HCT116 (cell line): Measurements from ENCODE around the gene C10orf90. TPM values are rescaled to one million over a fixed set of nuclear protein-coding genes. Genes with fewer than 3 reads are reported as not detected.

ENCODE experiments used
- ATAC-seq: fragments of 200-7000 bp; cut with Tn5 transposase; 2 replicates; pipeline ENCODE4 v1.9.1; 2020; ENCODE audit warnings: mild to moderate bottlenecking, moderate library complexity
- BruUV-seq: library from RNA; stranded (reverse); fragments of 400-500 nt; replicated peaks from 2 replicates; lab custom pipeline; 2021; lab: Mats Ljungman, UMichigan
- CTCF ChIA-PET: fragments of 300-600 bp; sonication (Branson Sonifier 250); formaldehyde crosslinking; loops from one replicate; lab custom pipeline; 2021; ENCODE audit warnings: antibody characterized with exemption; lab: Charles Lee
- POLR2A ChIA-PET: fragments of 300-600, 350-600 bp; sonication (Branson Sonifier 250); formaldehyde crosslinking; loops from one replicate; lab custom pipeline; 2021; ENCODE audit warnings: antibody characterized with exemption; lab: Charles Lee
- RAD21 ChIA-PET, 2 experiments: fragments of 300-600 bp; sonication (Branson Sonifier 250); formaldehyde crosslinking; loops; one replicate each; lab custom pipeline; 2023; ENCODE audit warnings: low total read pairs in 2 of 2; ENCODE audit not compliant: uncharacterized antibody in 2 of 2, unreplicated experiment in 2 of 2, low non-redundant PET in 1 of 2; lab: Charles Lee
- DNase-seq: peaks from one replicate; pipeline ENCODE4 v3.0.0-alpha.2; 2010; ENCODE audit warnings: low read depth, low spot score
- H2AFZ ChIP-seq: fragments of 200-600 bp; shearing (Covaris generic), sonication (generic); 2 replicates; pipeline ENCODE4 v1.6.1; 2017; ENCODE audit warnings: low read depth, mixed run types, mixed read lengths, antibody characterized with exemption, low read length; ENCODE audit not compliant: poor library complexity, severe bottlenecking
- H3K27ac ChIP-seq: 2 replicates; pipeline ENCODE4 v1.5.1; 2012; ENCODE audit warnings: low read depth, low read length
- H3K27me3 ChIP-seq: fragments of 200-600 bp; sonication (generic); 2 replicates; pipeline ENCODE4 v1.6.1; 2016; ENCODE audit warnings: mixed run types, low read length, mixed read lengths; ENCODE audit not compliant: insufficient read depth
- H3K36me3 ChIP-seq, 2 experiments: fragments of 200-500 bp in 1 of 2; fragments of 200-600 bp in 1 of 2; sonication (Bioruptor generic) in 1 of 2; sonication (generic) in 1 of 2; 2 replicates each; pipeline versions ENCODE4 v1.5.1 to v1.6.1; 2014 to 2016; ENCODE audit warnings: low read length in 2 of 2, inconsistent platforms in 1 of 2, mixed read lengths in 1 of 2, mixed run types in 1 of 2; ENCODE audit not compliant: insufficient read depth in 2 of 2, control insufficient read depth in 1 of 2
- H3K4me1 ChIP-seq, 2 experiments: fragments of 200-600 bp in 1 of 2; sonication (generic) in 1 of 2; 2 replicates each; pipeline versions ENCODE4 v1.5.1 to v1.6.1; 2012 to 2017; ENCODE audit warnings: low read length in 2 of 2, inconsistent platforms in 1 of 2, mild to moderate bottlenecking in 1 of 2, mixed read lengths in 1 of 2, mixed run types in 1 of 2, moderate library complexity in 1 of 2; ENCODE audit not compliant: insufficient read depth in 2 of 2, control insufficient read depth in 1 of 2
- H3K4me2 ChIP-seq: fragments of 200-600 bp; sonication (generic); 2 replicates; pipeline ENCODE4 v1.6.1; 2017; ENCODE audit warnings: mixed run types, low read length, mixed read lengths
- H3K4me3 ChIP-seq, 2 experiments: fragments of 200-600 bp in 1 of 2; sonication (generic) in 1 of 2; replicated peaks in 1 of 2; 2 replicates each; pipeline ENCODE4 v1.5.1; 2011 to 2016; ENCODE audit warnings: low read length in 2 of 2, control low read depth in 1 of 2, low read depth in 1 of 2, mild to moderate bottlenecking in 1 of 2, mixed read lengths in 1 of 2, mixed run types in 1 of 2
- H3K79me2 ChIP-seq: fragments of 200-600 bp; sonication (generic); 2 replicates; pipeline ENCODE4 v1.6.1; 2017; ENCODE audit warnings: mild to moderate bottlenecking, mixed run types, low read length, moderate library complexity, mixed read lengths; ENCODE audit not compliant: insufficient read depth
- H3K9ac ChIP-seq: fragments of 200-600 bp; sonication (generic); 2 replicates; pipeline ENCODE4 v1.6.1; 2016; ENCODE audit warnings: low read length, mixed read lengths
- H3K9me2 ChIP-seq: fragments of 200-600 bp; sonication (generic), shearing (Covaris generic); 2 replicates; pipeline ENCODE4 v1.6.1; 2017; ENCODE audit warnings: mixed run types, mild to moderate bottlenecking, moderate library complexity; ENCODE audit not compliant: insufficient read depth
- H3K9me3 ChIP-seq, 2 experiments: fragments of 200-500 bp in 1 of 2; fragments of 200-600 bp in 1 of 2; sonication (Bioruptor generic) in 1 of 2; sonication (generic) in 1 of 2; 2 replicates each; pipeline ENCODE4 v1.6.1; 2014 to 2017; ENCODE audit warnings: low read length in 2 of 2, mixed read lengths in 2 of 2, inconsistent platforms in 1 of 2, low read depth in 1 of 2, mild to moderate bottlenecking in 1 of 2, mixed run types in 1 of 2, moderate library complexity in 1 of 2; ENCODE audit not compliant: control insufficient read depth in 1 of 2, insufficient read depth in 1 of 2
- H4K20me1 ChIP-seq: fragments of 200-600 bp; sonication (generic), shearing (Covaris generic); 2 replicates; pipeline ENCODE4 v1.6.1; 2017; ENCODE audit warnings: mixed run types, mild to moderate bottlenecking, moderate library complexity; ENCODE audit not compliant: insufficient read depth
- CEBPB ChIP-seq: IDR thresholded peaks from 2 replicates; pipeline ENCODE4 v1.6.1; 2012; ENCODE audit warnings: low read depth
- CTCF ChIP-seq, 3 experiments: fragments of 200-600 bp in 1 of 3; sonication (generic) in 1 of 3; IDR thresholded peaks in 2 of 3; conservative IDR thresholded peaks in 1 of 3; 2 replicates each; pipeline ENCODE4 v1.5.1; 2012 to 2017; ENCODE audit warnings: low read depth in 2 of 3, low read length in 2 of 3, antibody characterized with exemption in 1 of 3, borderline replicate concordance in 1 of 3, control low read depth in 1 of 3, mild to moderate bottlenecking in 1 of 3, mixed read lengths in 1 of 3, mixed run types in 1 of 3, moderate library complexity in 1 of 3; ENCODE audit not compliant: insufficient read depth in 1 of 3
- EZH2 ChIP-seq: fragments of 200-600 bp; sonication (generic); IDR thresholded peaks from 2 replicates; pipeline ENCODE4 v1.6.1; 2017; ENCODE audit warnings: antibody characterized with exemption, mixed run types
- EZH2phosphoT487 ChIP-seq: fragments of 200-600 bp; IDR thresholded peaks from 2 replicates; pipeline ENCODE4 v1.6.1; 2018; ENCODE audit warnings: antibody characterized with exemption, borderline replicate concordance
- FOSL1 ChIP-seq: IDR thresholded peaks from 2 replicates; pipeline ENCODE4 v1.6.1; 2012; ENCODE audit warnings: low read depth
- JUND ChIP-seq: IDR thresholded peaks from 2 replicates; pipeline ENCODE4 v1.6.1; 2012
- POLR2A ChIP-seq: IDR thresholded peaks from 2 replicates; pipeline ENCODE4 v1.7.0; 2011; ENCODE audit warnings: borderline replicate concordance; ENCODE audit not compliant: insufficient read depth, insufficient read length; ENCODE audit errors: extremely low read depth
- POLR2AphosphoS5 ChIP-seq: IDR thresholded peaks from 2 replicates; pipeline ENCODE4 v1.6.1; 2011; ENCODE audit warnings: mild to moderate bottlenecking, low read depth, low read length, moderate library complexity
- SIN3A ChIP-seq: IDR thresholded peaks from 2 replicates; pipeline ENCODE4 v1.6.1; 2012; ENCODE audit warnings: low read depth
- SP1 ChIP-seq: IDR thresholded peaks from 2 replicates; pipeline ENCODE4 v1.6.1; 2012; ENCODE audit warnings: low read depth
- SRF ChIP-seq: IDR thresholded peaks from 2 replicates; pipeline ENCODE4 v1.6.1; 2012; ENCODE audit warnings: low read depth
- YY1 ChIP-seq: IDR thresholded peaks from 2 replicates; pipeline ENCODE4 v1.6.1; 2011; ENCODE audit warnings: low read length, low read depth, moderate library complexity, mild to moderate bottlenecking; ENCODE audit not compliant: insufficient replicate concordance; ENCODE audit errors: extremely low read depth
- ZFX ChIP-seq: fragments of 450-650 bp; IDR thresholded peaks from 2 replicates; pipeline ENCODE4 v1.6.1; 2017
- intact Hi-C: fragments of 100-400 bp; cut with micrococcal nuclease; formaldehyde crosslinking; loops from 2 replicates; pipeline ENCODE4 v1.10.0; 2022
- total RNA-seq: library from RNA; stranded (reverse); gene quantifications from one replicate; pipeline ENCODE4 v1.2.1, GENCODE V29; 2021; ENCODE audit not compliant: unreplicated experiment
- TF ChIP-seq, protein P1 (sequence below): IDR thresholded peaks from 2 replicates; pipeline ENCODE4 v1.6.1; 2011; ENCODE audit warnings: mild to moderate bottlenecking, low read length, moderate library complexity; ENCODE audit not compliant: insufficient replicate concordance; ENCODE audit errors: extremely low read depth

Gene C10orf90
- total RNA-seq, 1 experiment from 2014 or later: not detected

DNA sequence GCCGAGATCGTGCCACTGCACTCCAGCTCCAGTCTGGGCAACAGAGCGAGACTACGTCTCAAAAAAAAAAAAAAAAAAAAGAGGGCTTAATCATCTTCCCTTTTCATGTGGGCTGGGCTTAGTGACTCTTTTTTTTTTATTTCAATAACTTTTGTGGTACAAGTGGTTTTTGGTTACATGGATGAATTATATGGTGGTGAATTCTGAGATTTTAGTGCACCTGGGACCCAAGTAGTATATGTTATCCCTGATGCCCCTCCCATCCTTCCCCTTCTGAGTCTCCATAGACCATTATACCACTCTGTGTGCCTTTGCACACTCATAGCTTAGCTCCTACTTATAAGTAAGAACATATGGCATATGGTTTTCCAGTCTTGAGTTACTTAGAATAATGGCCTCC lies 277.4 kb downstream of the C10orf90 start:
- H3K27me3 ChIP-seq: peaks cover 44% of the 10 kb centered on the region; the same call in 1 of the 2 replicates
- ChIA-PET RAD21 (no interaction called here), POLR2A (no interaction called here), CTCF (no interaction called here)
- H4K20me1 ChIP-seq: no peaks in the 10 kb centered on the region
- no peaks in the 10 kb centered on the region for H3K79me2 ChIP-seq
- ATAC-seq (no peak), DNase-seq (no peak)
- H3K9me2 ChIP-seq: no peaks in the 10 kb centered on the region
- H3K4me3 ChIP-seq: no peak overlapping the region
- H3K4me2 ChIP-seq: no peak overlapping the region
- H3K36me3 ChIP-seq: no peaks in the 10 kb centered on the region
- no peak overlapping the region for H3K27ac ChIP-seq
- no peak overlapping the region for H2AFZ ChIP-seq
- no peak overlapping the region for H3K9ac ChIP-seq
- H3K4me1 ChIP-seq: peaks cover 0 to 2% of the 10 kb centered on the region in 2 experiments; a peak in 1 of 4 replicates
- no peaks in the 10 kb centered on the region for H3K9me3 ChIP-seq
- TF ChIP-seq CTCF (IDR thresholded peaks at IDR 0.05 in 2 of 3, conservative IDR thresholded peaks at IDR 0.05 in 1 of 3; ENCODE audit: borderline replicate concordance in 1 of 3, insufficient read depth in 1 of 3, low read depth in 2 of 3, low read length in 2 of 3) (no peak), EZH2 (no peak), FOSL1 (no peak), SP1 (no peak), EZH2phosphoT487 (no peak), JUND (no peak), POLR2A (no peak), SIN3A (no peak), POLR2AphosphoS5 (no peak), SRF (no peak), CEBPB (no peak), YY1 (no peak), ZFX (no peak)
- TF ChIP-seq, protein P1, sequence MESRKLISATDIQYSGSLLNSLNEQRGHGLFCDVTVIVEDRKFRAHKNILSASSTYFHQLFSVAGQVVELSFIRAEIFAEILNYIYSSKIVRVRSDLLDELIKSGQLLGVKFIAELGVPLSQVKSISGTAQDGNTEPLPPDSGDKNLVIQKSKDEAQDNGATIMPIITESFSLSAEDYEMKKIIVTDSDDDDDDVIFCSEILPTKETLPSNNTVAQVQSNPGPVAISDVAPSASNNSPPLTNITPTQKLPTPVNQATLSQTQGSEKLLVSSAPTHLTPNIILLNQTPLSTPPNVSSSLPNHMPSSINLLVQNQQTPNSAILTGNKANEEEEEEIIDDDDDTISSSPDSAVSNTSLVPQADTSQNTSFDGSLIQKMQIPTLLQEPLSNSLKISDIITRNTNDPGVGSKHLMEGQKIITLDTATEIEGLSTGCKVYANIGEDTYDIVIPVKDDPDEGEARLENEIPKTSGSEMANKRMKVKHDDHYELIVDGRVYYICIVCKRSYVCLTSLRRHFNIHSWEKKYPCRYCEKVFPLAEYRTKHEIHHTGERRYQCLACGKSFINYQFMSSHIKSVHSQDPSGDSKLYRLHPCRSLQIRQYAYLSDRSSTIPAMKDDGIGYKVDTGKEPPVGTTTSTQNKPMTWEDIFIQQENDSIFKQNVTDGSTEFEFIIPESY: no peak
- BruUV-seq: no TSS peak
- intact Hi-C loops: no loop called here
